Skeletal muscle satellite cell (primary cell): ENCODE data around the gene PNP.
A peak's percentile ranks its signal among the peaks of the same experiment; 100 is the strongest.
"Not testable (repeated sequence)": the region's sequence is repeated elsewhere in the genome, so short reads cannot be mapped to it uniquely, and the experiment has no call there.

Experiments used
- H3K27me3 ChIP-seq: 2 replicates; pipeline ENCODE4 v1.7.0; 2013; ENCODE audit warnings: low read length; ENCODE audit not compliant: control insufficient read depth, insufficient read depth
- H3K36me3 ChIP-seq: 2 replicates; pipeline ENCODE4 v1.7.0; 2013; ENCODE audit warnings: mild to moderate bottlenecking, control low read depth, low read length; ENCODE audit not compliant: insufficient read depth
- H3K4me1 ChIP-seq: 2 replicates; pipeline ENCODE4 v1.7.0; 2013; ENCODE audit warnings: low read length; ENCODE audit not compliant: control insufficient read depth, insufficient read depth
- H3K4me2 ChIP-seq: 2 replicates; pipeline ENCODE4 v1.7.0; 2013; ENCODE audit warnings: mild to moderate bottlenecking, low read length
- H3K4me3 ChIP-seq: 2 replicates; pipeline ENCODE4 v1.7.0; 2013; ENCODE audit warnings: low read length
- H3K9ac ChIP-seq: 2 replicates; pipeline ENCODE4 v1.7.0; 2013; ENCODE audit warnings: mild to moderate bottlenecking, low read depth, low read length, moderate library complexity
- H3K9me3 ChIP-seq: replicated peaks from 2 replicates; pipeline ENCODE4 v1.7.0; 2013; ENCODE audit warnings: mild to moderate bottlenecking, control low read depth, low read length

PNP gene

DNA sequence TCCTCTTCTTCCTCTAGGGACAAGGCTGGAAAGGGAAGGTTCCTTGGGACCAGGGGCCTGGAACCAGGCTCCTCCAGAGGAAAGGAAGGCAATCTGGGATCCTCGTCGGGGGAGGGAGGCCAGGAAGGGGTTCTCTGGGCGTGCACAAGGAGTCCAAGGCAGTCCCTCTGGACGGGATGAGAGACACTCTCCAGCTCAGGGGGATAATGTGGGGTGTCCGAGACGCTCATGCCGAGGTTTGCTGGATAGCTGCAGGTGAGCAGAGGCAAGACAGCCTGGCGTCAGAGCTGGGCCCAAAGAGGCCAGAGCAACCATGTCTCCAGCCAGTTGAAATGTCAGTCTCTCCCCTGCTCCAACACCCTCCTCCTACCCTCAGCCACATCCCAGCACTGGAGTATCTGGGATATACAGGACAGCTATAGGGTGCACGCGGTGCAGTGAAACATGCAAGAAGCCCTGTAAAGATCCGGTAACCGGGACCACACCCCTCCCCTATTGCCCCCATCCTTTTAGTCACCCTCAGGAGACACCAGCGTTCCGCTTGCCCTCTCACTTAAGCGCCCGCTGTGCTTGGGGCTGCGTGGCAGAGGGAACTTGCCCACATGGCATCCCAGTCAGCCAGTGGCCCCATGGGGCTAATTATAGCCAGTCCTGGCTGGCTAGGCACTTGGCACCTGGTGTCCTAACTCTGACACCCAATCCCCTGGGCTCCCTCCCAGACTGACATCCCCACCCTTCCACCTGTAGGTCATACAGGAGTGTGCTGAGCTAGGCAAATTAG is 33.4 kb upstream of the PNP start, which contains the start of gene KLHL33:
Gene KLHL33 (minus strand): TSS at position 585 of the 781 bp plus-strand sequence. CDS start 355 bp downstream, at position 230.
- Histone ChIP-seq H3K9me3 (no peaks in the 10 kb centered on the region), H3K4me1 (peaks cover 26% of the 10 kb centered on the region), H3K4me2 (peak within 1 kb of the TSS; percentile 51), H3K27me3 (no peaks in the 10 kb centered on the region), H3K9ac (no peak within 1 kb of the TSS), H3K36me3 (no peaks in the 10 kb centered on the region), H3K4me3 (peak within 1 kb of the TSS; percentile 7)

DNA sequence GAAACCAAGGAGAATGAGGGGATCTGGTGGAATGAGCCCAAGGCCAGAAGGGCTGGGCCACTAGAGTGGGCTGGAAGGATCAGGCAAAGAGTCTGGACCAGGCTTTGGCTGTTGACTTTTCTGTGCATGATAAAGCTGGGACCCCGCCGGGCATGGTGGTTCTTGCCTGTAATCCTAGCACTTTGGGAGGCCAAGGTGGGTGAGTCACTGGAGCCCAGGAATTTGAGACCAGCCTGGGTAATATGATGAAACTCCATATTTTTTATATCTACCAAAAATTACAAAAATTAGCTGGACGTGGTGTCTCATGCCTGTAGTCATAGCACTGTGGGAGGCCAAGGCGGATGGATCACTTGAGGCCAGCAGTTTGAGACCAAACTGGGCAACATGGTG is 32.8 kb upstream of the PNP start:
- Histone ChIP-seq H3K4me3 (no peak overlapping the region), H3K4me2 (peak overlapping the region; percentile 51), H3K9ac (no peak overlapping the region), H3K27me3 (no peaks in the 10 kb centered on the region), H3K9me3 (no peaks in the 10 kb centered on the region), H3K4me1 (peaks cover 26% of the 10 kb centered on the region), H3K36me3 (no peaks in the 10 kb centered on the region)

DNA sequence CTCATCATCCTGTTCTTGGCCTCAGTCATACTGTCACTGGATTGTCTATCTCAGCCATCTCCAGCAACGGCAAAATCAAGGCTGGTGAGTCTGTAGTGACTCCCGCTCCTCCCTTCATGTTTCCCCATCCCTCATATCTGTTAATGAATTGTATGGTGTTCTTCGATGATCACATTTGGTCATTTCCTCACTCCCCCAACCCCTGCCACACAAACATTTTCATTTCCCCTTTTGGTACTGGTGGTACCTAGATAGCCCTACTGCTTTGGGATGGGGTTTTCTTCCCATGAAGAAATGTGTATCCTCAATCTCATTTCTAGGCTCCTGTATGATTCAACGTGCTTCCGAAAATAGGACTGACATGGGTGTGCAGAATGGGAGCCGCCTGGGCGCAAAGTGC is 30.5 kb upstream of the PNP start:
- Histone ChIP-seq H3K36me3 (no peaks in the 10 kb centered on the region), H3K9me3 (no peaks in the 10 kb centered on the region), H3K4me3 (no peak overlapping the region), H3K27me3 (no peaks in the 10 kb centered on the region), H3K9ac (no peak overlapping the region), H3K4me2 (no peak overlapping the region), H3K4me1 (peaks cover 26% of the 10 kb centered on the region)

DNA sequence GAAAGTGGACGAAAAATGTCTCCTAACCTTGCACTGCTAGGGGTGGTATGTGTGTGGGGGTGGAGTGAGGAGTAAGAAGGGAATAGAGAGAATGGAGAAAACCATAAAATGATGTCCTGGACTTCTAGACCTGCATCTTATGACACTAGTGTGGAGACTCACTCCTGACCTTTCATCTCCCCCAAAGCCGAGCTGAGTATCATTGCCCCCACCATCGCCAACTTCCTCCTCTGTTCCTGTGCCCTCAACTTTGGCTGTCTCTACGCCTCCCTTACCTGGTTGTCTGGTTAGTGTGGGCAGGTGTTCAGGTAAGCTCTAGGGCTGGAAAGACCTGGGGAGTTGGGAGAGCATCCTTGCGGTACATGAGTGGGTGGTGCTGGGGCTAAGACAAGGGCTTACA is 28.7 kb upstream of the PNP start:
- H3K9ac ChIP-seq, result no peak overlapping the region
- H3K9me3 ChIP-seq, result no peaks in the 10 kb centered on the region
- no peak overlapping the region for H3K4me3 ChIP-seq
- peaks cover 18% of the 10 kb centered on the region for H3K4me1 ChIP-seq
- peaks cover 2% of the 10 kb centered on the region for H3K36me3 ChIP-seq
- H3K4me2 ChIP-seq, result no peak overlapping the region
- no peaks in the 10 kb centered on the region for H3K27me3 ChIP-seq

DNA sequence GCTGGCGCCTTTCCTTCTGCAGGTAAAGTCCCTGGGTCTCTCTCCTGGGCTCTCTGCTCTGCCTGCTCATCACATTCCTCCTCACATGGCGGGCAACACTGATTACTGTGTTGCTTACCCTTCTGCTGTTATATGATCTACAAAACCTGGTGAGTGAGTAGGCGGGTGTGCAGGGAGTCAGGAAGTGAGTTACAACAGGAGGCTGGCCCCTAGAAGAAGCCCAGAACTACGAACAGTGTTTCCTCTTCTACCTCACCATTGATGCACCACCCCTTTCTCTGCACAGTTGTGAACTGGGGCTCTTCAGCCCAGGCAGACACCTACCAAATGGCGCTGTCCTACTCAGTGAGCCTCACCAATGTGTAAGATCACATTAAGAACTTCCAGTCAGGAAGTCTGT is 28.3 kb upstream of the PNP start:
- H3K27me3 ChIP-seq, result no peaks in the 10 kb centered on the region
- no peak overlapping the region for H3K9ac ChIP-seq
- no peak overlapping the region for H3K4me3 ChIP-seq
- peaks cover 13% of the 10 kb centered on the region for H3K4me1 ChIP-seq
- no peaks in the 10 kb centered on the region for H3K9me3 ChIP-seq
- peaks cover 7% of the 10 kb centered on the region for H3K36me3 ChIP-seq
- no peak overlapping the region for H3K4me2 ChIP-seq

DNA sequence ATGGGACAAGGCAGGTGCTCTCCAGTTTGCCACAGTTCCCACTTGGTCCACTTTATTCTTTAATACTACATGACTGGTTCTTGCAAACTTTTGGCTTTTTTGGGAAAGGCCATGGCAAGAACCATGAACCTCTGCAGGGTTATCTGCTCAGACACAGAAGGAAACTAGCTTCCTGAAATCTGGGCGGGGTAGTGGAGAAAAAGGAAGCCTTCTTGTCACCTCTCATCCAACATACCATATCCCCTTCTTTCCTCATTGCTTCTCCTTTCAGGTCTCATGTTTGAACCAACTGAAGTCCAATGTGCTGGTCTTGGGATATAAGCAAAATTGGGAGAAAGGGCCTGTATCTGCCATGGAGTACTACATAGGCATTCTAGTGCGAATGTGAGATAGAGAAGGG is 27.7 kb upstream of the PNP start:
- H3K4me2 ChIP-seq, result no peak overlapping the region
- peaks cover 8% of the 10 kb centered on the region for H3K4me1 ChIP-seq
- no peak overlapping the region for H3K4me3 ChIP-seq
- no peaks in the 10 kb centered on the region for H3K27me3 ChIP-seq
- peaks cover 12% of the 10 kb centered on the region for H3K36me3 ChIP-seq
- no peak overlapping the region for H3K9ac ChIP-seq
- H3K9me3 ChIP-seq, result no peaks in the 10 kb centered on the region

DNA sequence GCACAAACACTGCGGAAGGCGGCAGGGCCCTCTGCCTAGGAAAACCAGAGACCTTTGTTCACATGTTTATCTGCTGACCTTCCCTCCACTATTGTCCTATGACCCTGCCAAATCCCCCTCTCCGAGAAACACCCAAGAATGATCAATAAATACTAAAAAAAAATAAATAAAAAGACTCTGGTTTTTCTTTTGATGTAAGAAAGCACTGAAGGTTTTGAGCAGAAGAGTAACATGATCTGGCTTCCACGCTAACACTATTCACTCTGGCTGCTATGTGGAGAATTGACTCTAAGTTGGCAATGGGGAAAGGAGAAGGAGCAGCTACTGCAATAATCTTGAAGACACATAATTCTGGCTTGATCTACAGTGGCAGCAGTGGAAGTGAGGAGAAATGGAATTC is 25.6 kb upstream of the PNP start:
- H3K4me1 ChIP-seq, H3K9me3 ChIP-seq, H3K4me2 ChIP-seq, H3K9ac ChIP-seq, H3K27me3 ChIP-seq, H3K4me3 ChIP-seq: not testable (repeated sequence)
- H3K36me3 ChIP-seq, result peaks cover 34% of the 10 kb centered on the region

DNA sequence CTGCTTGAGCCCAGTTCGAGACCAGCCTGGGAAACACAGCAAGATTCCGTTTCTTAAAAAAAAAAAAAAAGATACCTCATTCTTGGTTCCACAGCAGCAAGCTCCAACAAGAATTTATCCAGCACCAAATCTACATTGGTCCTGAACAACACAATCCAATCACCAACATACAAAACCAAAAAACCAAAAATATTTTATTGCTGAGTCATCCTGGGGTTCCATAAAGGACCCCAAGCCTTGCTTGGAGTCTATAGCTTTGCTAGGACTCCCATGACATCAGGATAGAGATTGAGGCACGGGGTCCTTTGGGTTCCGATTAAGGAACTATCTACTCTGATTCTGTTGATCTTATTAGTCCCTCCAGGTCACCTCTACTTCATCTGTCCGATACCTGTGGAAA is 22.3 kb upstream of the PNP start:
- Histone ChIP-seq H3K4me2 (no peak overlapping the region), H3K36me3 (peaks cover 52% of the 10 kb centered on the region), H3K9ac (no peak overlapping the region), H3K4me1 (no peaks in the 10 kb centered on the region), H3K27me3 (no peaks in the 10 kb centered on the region), H3K4me3 (no peak overlapping the region), H3K9me3 (no peaks in the 10 kb centered on the region)

DNA sequence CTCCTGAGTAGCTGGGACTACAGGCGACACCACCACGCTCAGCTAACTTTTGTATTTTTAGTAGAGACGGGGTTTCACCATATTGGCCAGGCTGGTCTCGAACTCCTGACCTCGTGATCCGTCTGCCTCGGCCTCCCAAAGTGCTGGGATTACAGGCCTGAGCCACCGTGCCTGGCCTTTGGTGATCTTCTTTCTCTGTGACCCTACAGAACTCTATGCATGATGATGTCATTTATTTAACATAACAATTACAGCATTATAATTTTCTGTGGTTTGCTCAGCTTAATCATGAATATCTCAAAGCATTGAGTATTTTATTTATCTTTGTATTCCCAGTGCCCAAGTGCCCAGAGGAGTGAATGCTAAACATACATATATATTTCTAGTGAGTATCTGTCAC is 16.4 kb upstream of the PNP start:
- not testable (repeated sequence) for H3K4me2 ChIP-seq, H3K9ac ChIP-seq, H3K27me3 ChIP-seq, H3K4me3 ChIP-seq, H3K9me3 ChIP-seq
- peaks cover 13% of the 10 kb centered on the region for H3K4me1 ChIP-seq
- peaks cover 47% of the 10 kb centered on the region for H3K36me3 ChIP-seq

DNA sequence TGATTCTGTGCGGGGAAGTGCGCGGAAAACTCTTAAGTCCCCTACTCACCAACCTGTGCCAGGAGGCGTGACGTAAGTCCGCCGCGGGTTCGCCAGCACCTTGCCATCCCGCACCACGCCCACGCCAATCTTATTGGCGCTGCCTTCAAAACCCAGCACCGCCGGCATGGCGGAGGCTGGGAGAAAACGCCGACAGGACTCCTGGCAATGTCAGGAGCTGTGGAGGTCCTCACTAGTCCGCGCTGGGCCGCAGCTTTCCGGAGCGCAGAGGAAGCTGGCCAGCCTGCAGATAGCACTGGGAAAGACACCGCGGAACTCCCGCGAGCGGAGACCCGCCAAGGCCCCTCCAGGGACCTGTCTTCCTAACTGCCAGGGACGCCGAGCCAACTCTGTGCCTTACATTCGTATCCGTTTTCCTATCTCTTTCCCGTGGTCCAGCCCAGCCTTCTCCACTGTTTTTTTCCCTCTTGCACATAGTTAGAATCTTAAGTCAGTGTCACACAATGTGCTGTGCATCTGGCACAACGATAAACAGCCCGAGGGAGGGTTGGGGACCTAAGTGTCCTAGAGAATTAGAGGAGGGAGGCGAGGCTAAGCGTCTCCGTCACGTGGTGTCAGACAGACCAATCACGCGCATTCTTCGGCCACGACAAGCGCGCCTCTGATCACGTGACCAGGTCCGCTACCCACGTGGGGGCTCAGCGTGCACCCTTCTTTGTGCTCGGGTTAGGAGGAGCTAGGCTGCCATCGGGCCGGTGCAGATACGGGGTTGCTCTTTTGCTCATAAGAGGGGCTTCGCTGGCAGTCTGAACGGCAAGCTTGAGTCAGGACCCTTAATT is 14.5 kb upstream of the PNP start, which contains the start of the genes APEX1 and OSGEP:
Gene APEX1 (plus strand): TSS at position 711 of the 839 bp plus-strand sequence. CDS start 420 bp downstream, outside the sequence.
Gene OSGEP (minus strand): TSS at position 297 of the 839 bp plus-strand sequence. CDS start 129 bp downstream, at position 168.
- peaks cover 14% of the 10 kb centered on the region for H3K4me1 ChIP-seq

DNA sequence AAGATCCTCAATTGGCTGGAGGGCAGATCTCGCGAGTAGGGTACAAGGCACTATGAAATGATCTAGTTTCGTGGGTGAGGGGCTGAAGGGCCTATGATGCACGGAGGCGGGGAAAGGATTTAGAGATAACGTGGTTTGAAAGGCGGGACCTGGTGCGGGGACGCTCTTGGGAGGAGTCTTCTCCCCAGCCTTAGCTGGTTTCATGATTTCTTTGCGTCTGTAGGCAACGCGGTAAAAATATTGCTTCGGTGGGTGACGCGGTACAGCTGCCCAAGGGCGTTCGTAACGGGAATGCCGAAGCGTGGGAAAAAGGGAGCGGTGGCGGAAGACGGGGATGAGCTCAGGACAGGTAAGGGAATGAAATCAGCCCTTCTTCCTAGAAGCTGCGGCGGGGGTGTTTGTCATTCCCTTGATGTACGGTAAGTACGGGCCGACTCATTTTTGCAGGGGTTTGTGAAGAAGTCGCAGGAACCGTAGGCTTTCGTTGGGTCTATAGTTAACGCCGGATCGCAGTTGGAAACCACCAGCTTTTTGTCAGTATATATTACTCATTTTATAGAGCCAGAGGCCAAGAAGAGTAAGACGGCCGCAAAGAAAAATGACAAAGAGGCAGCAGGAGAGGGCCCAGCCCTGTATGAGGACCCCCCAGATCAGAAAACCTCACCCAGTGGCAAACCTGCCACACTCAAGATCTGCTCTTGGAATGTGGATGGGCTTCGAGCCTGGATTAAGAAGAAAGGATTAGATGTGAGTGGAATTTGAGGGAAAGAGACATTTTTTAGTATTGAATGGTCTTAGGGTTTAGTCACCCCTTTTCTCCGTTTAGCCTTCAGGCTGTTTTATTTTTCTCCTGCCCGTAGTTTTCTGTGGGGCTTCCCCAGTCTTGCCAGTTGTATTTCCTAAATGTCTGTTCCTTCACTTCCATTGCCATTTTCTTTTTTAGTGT is 13.6 kb upstream of the PNP start:
- peaks cover 21% of the 10 kb centered on the region for H3K4me1 ChIP-seq
- peaks cover 43% of the 10 kb centered on the region for H3K36me3 ChIP-seq
- H3K4me2 ChIP-seq, result peak overlapping the region; percentile 88
- peak overlapping the region; percentile 77 for H3K4me3 ChIP-seq
- H3K9ac ChIP-seq, result peak overlapping the region; percentile 90
- no peaks in the 10 kb centered on the region for H3K9me3 ChIP-seq
- no peaks in the 10 kb centered on the region for H3K27me3 ChIP-seq

More for the DNA sequence above, 14.5 kb upstream of the PNP start, which contains the start of the genes APEX1 and OSGEP:
- Histone ChIP-seq H3K4me3 (peak within 1 kb of the TSS; percentile 77), H3K36me3 (peaks cover 45% of the 10 kb centered on the region), H3K9ac (peak within 1 kb of the TSS; percentile 90), H3K9me3 (no peaks in the 10 kb centered on the region), H3K4me2 (peak within 1 kb of the TSS; percentile 88), H3K27me3 (no peaks in the 10 kb centered on the region)
